Measurements from ENCODE around the gene SDF4.

SDF4 gene

DNA sequence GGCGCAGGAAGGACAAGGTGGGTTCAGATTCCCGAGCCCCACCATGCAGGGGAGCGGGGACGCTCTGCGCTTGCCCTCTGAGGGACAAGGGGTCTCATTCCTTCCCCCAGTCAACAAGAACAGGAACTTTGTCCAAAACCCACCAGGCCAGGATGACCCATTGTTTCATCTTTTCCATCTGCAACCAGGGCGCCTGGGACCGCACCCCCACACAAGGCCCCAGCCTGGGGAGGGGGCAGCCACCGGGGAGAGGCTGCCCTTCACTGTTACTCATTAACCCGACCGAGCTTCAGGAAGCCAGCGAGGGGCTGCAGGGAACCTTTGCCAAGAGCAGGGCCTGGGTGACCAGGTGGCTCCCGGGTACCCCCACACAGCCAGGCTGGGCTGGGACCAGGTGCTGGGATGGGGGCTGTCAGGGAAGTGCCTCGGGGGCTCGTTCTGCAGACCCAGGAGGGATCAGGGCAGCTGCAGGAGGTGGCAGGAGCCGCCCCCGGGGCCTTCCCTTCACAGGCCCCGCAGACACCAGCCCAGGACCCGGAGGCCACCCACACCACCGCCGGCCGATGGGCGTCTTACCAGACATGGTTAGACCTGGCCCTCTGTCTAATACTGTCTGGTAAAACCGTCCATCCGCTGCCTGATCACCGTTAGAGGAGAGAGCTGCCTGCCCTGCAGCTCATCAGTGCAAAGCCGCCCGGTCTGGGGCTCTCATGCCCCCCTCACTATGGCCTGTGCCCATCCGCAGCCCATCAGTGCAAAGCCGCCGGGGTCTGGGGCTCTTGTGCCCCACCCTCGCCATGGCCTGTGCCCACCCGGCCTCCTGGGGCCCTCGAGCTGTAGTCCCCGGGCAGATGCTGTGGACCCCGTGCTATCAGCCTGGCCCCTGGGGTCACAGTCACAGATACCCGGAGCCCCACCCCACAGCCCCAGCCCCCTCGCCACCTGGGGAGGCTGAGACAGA, 63.1 kb downstream of the SDF4 start:
- no peak for DNase-seq (ENCODE audit: low read depth in 1 of 2, low spot score in 1 of 2)

DNA sequence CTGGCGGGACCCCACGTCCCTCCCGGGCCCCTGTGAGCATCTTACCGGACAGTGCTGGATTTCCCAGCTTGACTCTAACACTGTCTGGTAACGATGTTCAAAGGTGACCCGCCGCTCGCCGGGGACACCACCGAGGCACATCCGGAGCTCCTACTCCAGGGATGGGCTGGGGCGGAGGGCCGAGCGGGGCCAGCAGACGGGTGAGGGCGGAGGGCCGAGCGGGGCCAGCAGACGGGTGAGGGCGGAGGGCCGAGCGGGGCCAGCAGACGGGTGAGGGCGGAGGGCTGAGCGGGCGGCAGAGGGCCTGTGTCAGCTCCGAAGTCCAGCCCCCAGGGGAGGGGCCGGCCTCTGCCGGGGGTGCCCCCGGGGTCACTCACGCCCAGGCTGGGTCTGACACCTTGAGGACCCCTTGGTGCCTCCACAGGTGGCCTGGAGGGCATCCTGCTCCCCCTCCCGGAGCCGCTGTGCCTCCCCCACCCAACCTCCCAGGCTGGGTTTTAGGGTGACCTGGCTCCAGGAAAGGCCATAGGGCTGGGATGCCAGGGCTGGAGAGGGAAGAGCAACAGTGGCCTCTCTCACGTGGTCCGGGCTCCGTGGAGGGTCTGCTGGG, 63.9 kb downstream of the SDF4 start:
- no peak for DNase-seq (ENCODE audit: low read depth in 1 of 2, low spot score in 1 of 2)

DNA sequence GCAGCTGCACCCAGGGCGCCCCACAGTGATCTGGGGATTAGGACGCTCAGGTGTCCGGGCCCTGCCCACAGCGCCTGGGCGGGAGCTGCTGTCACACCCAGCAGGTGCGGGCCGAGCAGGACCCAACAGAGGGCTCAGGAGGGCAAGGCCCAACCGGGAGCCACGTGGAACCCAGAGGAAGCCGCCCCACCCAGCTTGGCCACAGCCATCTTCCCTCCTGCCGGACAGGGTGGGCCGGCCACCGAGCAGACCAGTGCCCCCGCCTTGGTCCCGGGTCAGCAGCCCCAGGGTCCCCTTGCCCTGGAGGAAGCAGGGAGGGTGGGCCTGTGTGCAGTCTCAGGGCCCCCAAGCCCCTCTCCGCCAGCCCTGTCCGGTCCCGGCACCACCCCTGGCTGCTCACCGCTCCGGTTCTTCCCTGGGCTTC, 64.4 kb downstream of the SDF4 start:
- DNase-seq (ENCODE audit: low read depth in 1 of 2, low spot score in 1 of 2): no peak

Data from stimulated activated CD4-positive, alpha-beta T cell treated with anti-CD3 and anti-CD28 coated beads, Interleukin-15, amount 100 ng/mL, for 1 hour (primary cell).